Keratinocyte (primary cell): Measurements from ENCODE around the gene PEPD. TPM values are rescaled to one million over a fixed set of nuclear protein-coding genes. Genes with fewer than 3 reads are reported as not detected.

Experiments used
- DNase-seq: peaks from one replicate; pipeline ENCODE4 v3.0.0-alpha.2; 2011; ENCODE audit warnings: low read depth, missing footprints, low spot score
- FAIRE-seq: peaks from 2 replicates; lab custom pipeline; 2011; peaks lifted over from hg19 to GRCh38; lab: Jason Lieb, UNC
- H2AFZ ChIP-seq: 2 replicates; pipeline ENCODE4 v1.6.0; 2012; ENCODE audit warnings: low read length, control low read depth, inconsistent platforms; ENCODE audit not compliant: control insufficient read depth
- H3K27ac ChIP-seq: 2 replicates; pipeline ENCODE4 v1.5.1; 2011; ENCODE audit warnings: low read length; ENCODE audit not compliant: control insufficient read depth, insufficient read depth
- H3K27me3 ChIP-seq: 3 replicates; pipeline ENCODE4 v1.6.0; 2011; ENCODE audit warnings: low read length; ENCODE audit not compliant: control insufficient read depth, insufficient read depth; ENCODE audit errors: extremely low read depth
- H3K36me3 ChIP-seq, 2 experiments: 2 replicates in 1 of 2; 3 replicates in 1 of 2; pipeline ENCODE4 v1.5.1; 2011; ENCODE audit warnings: low read length in 2 of 2, mild to moderate bottlenecking in 1 of 2; ENCODE audit not compliant: control insufficient read depth in 2 of 2, insufficient read depth in 2 of 2; ENCODE audit errors: extremely low read depth in 1 of 2
- H3K4me1 ChIP-seq: 3 replicates; pipeline ENCODE4 v1.5.1; 2011; ENCODE audit warnings: low read length; ENCODE audit not compliant: control insufficient read depth, insufficient read depth; ENCODE audit errors: extremely low read depth
- H3K4me2 ChIP-seq: 3 replicates; pipeline ENCODE4 v1.6.0; 2011; ENCODE audit warnings: low read depth, low read length; ENCODE audit not compliant: control insufficient read depth, insufficient read depth; ENCODE audit errors: extremely low read depth
- H3K4me3 ChIP-seq, 3 experiments: fragments of 200-600 bp in 1 of 3; sonication (generic) in 1 of 3; 2 replicates in 2 of 3; 3 replicates in 1 of 3; pipeline ENCODE4 v1.5.1; 2011 to 2016; ENCODE audit warnings: low read length in 3 of 3, mild to moderate bottlenecking in 3 of 3, control low read depth in 2 of 3, inconsistent platforms in 1 of 3, low read depth in 1 of 3, mixed read lengths in 1 of 3, mixed run types in 1 of 3, moderate library complexity in 1 of 3; ENCODE audit not compliant: control insufficient read depth in 2 of 3, insufficient read depth in 2 of 3; ENCODE audit errors: extremely low read depth in 1 of 3
- H3K79me2 ChIP-seq: 2 replicates; pipeline ENCODE4 v1.6.0; 2012; ENCODE audit warnings: low read length; ENCODE audit not compliant: control insufficient read depth, insufficient read depth
- H3K9ac ChIP-seq: 3 replicates; pipeline ENCODE4 v1.6.0; 2011; ENCODE audit warnings: low read length; ENCODE audit not compliant: control insufficient read depth, insufficient read depth; ENCODE audit errors: extremely low read depth
- H3K9me1 ChIP-seq: 3 replicates; pipeline ENCODE4 v1.6.0; 2011; ENCODE audit warnings: low read length; ENCODE audit not compliant: control insufficient read depth, insufficient read depth; ENCODE audit errors: extremely low read depth
- H3K9me3 ChIP-seq: 2 replicates; pipeline ENCODE4 v1.5.1; 2012; ENCODE audit warnings: low read depth, low read length; ENCODE audit not compliant: control insufficient read depth
- H4K20me1 ChIP-seq: 3 replicates; pipeline ENCODE4 v1.6.0; 2011; ENCODE audit warnings: low read length; ENCODE audit not compliant: control insufficient read depth, insufficient read depth; ENCODE audit errors: extremely low read depth
- EZH2 ChIP-seq: IDR thresholded peaks from one replicate; pipeline ENCODE4 v1.6.1; 2012; ENCODE audit warnings: inconsistent platforms, mild to moderate bottlenecking, low read length, moderate library complexity
- dilution Hi-C: fragments of 300-500 bp; cut with MboI; formaldehyde crosslinking; loops from one replicate; pipeline ENCODE4 v1.7.0; 2020; ENCODE audit warnings: low sequenced_read_pairs; ENCODE audit not compliant: extremely low pct_ligation_motif_present
- polyA plus RNA-seq, 5 experiments: library from polyadenylated mRNA; depleted of rRNA in 3 of 5; stranded (reverse) in 3 of 5; stranded (forward) in 1 of 5; unstranded in 1 of 5; fragments of >200 nt; gene quantifications; 1 replicate in 1 of 5; 2 replicates in 3 of 5; 3 replicates in 1 of 5; pipeline versions ENCODE4 v1.2.1 to v1.2.3, GENCODE V29; 2011 to 2012; ENCODE audit warnings: missing spikeins in 2 of 5, low read depth in 1 of 5, low replicate concordance in 1 of 5
- TF ChIP-seq, protein P1 (sequence below), 3 experiments: IDR thresholded peaks in 1 of 3; conservative IDR thresholded peaks in 1 of 3; optimal IDR thresholded peaks in 1 of 3; 2 replicates in 2 of 3; 3 replicates in 1 of 3; pipeline versions ENCODE3 to v1.5.1; 2011; ENCODE audit warnings: low read length in 3 of 3, mild to moderate bottlenecking in 3 of 3, moderate library complexity in 2 of 3, control low read depth in 1 of 3, inconsistent platforms in 1 of 3; ENCODE audit not compliant: insufficient read depth in 2 of 3; ENCODE audit errors: extremely low read depth in 1 of 3

The PEPD gene
- polyA plus RNA-seq, 1 donor (not counting 4 experiments of a cell fraction or from before 2014, with no cell fraction given) = 36.9 TPM

DNA sequence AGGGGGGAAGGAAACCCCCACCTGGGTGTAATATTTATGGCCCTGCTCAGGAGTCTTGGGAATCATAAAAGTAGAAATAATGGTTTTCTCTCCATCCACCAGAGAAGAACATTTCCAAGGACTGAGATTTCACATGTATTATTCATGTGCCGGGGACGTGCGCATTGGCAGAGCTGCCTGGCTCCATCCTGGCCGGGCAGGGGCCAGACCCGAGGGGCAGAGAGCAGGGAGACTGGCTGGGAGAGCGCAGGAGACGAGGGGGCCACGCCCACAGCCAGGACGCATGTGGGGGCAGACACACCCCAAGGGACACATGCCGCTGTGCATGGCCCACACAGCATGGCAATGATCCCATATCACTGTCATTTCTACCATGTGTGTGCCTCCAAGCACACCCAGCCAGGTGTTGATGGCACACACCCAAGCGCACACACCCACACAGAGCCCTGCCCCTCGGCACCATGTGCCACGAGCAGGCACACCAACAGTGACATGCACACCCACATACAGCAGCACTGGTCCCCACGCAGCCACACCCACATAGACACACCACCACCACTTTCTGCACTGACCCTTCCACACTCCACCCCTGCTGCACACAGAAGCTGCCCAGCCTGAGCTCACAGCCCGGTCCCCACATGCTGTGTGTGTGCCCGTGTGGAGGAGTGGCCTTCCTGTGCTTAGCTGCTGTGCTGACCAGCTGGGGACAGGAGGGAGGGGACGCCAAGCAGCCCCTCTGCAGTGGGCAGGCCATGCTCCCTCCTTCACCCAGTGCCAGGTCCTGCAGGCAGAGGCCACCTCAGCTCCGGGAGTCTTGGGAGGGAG is 108.8 kb downstream of the PEPD start:
- H3K9ac ChIP-seq = no peak overlapping the region
- no peaks in the 10 kb centered on the region for H3K36me3 ChIP-seq
- H4K20me1 ChIP-seq = no peaks in the 10 kb centered on the region
- no peak overlapping the region for H3K27ac ChIP-seq
- no peaks in the 10 kb centered on the region for H3K27me3 ChIP-seq
- H3K4me1 ChIP-seq = peaks cover 2% of the 10 kb centered on the region
- H3K9me3 ChIP-seq = no peaks in the 10 kb centered on the region
- H2AFZ ChIP-seq = no peak overlapping the region
- no peak for FAIRE-seq
- H3K79me2 ChIP-seq = no peaks in the 10 kb centered on the region
- no peak for DNase-seq
- H3K4me2 ChIP-seq = no peak overlapping the region
- H3K9me1 ChIP-seq = no peaks in the 10 kb centered on the region
- no peak overlapping the region for H3K4me3 ChIP-seq
- TF ChIP-seq, protein P1, sequence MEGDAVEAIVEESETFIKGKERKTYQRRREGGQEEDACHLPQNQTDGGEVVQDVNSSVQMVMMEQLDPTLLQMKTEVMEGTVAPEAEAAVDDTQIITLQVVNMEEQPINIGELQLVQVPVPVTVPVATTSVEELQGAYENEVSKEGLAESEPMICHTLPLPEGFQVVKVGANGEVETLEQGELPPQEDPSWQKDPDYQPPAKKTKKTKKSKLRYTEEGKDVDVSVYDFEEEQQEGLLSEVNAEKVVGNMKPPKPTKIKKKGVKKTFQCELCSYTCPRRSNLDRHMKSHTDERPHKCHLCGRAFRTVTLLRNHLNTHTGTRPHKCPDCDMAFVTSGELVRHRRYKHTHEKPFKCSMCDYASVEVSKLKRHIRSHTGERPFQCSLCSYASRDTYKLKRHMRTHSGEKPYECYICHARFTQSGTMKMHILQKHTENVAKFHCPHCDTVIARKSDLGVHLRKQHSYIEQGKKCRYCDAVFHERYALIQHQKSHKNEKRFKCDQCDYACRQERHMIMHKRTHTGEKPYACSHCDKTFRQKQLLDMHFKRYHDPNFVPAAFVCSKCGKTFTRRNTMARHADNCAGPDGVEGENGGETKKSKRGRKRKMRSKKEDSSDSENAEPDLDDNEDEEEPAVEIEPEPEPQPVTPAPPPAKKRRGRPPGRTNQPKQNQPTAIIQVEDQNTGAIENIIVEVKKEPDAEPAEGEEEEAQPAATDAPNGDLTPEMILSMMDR (optimal IDR thresholded peaks at IDR 0.05 in 1 of 3, IDR thresholded peaks at IDR 0.05 in 1 of 3, conservative IDR thresholded peaks at IDR 0.05 in 1 of 3; ENCODE audit: extremely low read depth in 1 of 3, insufficient read depth in 2 of 3, low read length in 3 of 3) = no peak
- dilution Hi-C loops = no loop called here

DNA sequence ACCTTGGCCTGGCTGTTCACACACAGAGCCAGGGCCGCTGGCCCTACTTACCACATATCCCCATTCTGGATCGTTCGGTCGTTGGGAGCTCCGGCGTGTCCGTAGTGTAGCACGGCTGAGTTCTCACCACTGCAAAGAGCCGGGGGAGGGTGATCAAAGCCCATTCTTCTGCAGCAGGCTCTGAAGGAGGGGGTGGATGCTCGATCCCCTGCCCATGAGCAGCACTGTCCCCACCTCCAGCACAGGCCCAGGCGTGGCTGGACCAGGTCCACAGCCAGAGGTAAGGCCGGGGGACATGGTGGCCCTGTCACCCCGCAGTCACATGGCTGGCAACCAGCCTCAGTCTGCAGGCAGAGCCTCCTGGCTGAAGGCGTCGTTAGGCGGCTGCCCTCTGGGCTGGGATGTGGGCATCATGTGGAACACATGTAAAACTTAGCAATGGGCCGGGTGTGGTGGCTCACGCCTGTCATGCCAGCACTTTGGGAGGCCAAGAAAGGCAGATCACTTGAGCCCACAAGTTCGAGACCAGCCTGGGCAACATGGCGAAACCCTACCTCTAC is 109.9 kb downstream of the PEPD start:
- Histone ChIP-seq H3K9ac (no peak overlapping the region), H3K9me1 (no peaks in the 10 kb centered on the region), H3K4me3 (no peak overlapping the region), H4K20me1 (no peaks in the 10 kb centered on the region), H3K4me2 (no peak overlapping the region), H3K79me2 (no peaks in the 10 kb centered on the region), H3K27ac (no peak overlapping the region), H3K4me1 (peaks cover 2% of the 10 kb centered on the region), H3K27me3 (no peaks in the 10 kb centered on the region), H3K36me3 (no peaks in the 10 kb centered on the region), H3K9me3 (no peaks in the 10 kb centered on the region), H2AFZ (no peak overlapping the region)
- TF ChIP-seq EZH2 = no peak
- TF ChIP-seq, protein P1 (optimal IDR thresholded peaks at IDR 0.05 in 1 of 3, IDR thresholded peaks at IDR 0.05 in 1 of 3, conservative IDR thresholded peaks at IDR 0.05 in 1 of 3; ENCODE audit: extremely low read depth in 1 of 3, insufficient read depth in 2 of 3, low read length in 3 of 3) = no peak
- DNase-seq = no peak
- no peak for FAIRE-seq
- dilution Hi-C loops = no loop called here
